Measurements from ENCODE around the gene ASB17.

Gene ASB17, protein sequence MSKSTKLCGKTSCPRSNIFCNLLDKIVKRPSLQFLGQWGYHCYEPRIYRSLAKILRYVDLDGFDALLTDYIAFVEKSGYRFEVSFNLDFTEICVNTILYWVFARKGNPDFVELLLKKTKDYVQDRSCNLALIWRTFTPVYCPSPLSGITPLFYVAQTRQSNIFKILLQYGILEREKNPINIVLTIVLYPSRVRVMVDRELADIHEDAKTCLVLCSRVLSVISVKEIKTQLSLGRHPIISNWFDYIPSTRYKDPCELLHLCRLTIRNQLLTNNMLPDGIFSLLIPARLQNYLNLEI

DNA sequence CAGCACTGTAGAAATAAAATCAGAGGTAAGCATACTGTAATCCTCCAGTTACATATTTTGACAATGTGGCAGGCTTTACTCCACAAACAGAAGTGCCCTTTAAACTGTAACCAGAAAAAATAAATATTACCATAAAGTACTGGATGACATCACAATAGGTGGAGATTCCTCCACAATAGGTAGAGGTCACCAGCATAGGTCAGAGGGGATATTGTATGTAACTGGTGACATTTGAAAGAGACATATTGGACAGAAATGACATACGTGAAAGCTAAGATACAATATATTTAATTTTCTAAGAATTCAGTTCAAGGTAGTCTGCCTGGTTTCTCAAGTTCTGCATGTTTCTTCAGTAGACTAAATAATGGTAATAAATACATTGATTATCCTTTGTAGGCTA, at the start of gene ASB17:
ASB17 (minus strand) TSS at position 101 of the 400 bp plus-strand sequence. CDS start 113 bp downstream, outside the sequence.
- no peaks in the 10 kb centered on the region for H3K4me1 ChIP-seq (ENCODE audit: low read length)
- no peak within 1 kb of the TSS for H3K9ac ChIP-seq (ENCODE audit: low read length)
- no peaks in the 10 kb centered on the region for H3K27me3 ChIP-seq (ENCODE audit: low read depth, low read length)
- H3K4me3 ChIP-seq (ENCODE audit: low read length): no peak within 1 kb of the TSS
- H2AFZ ChIP-seq (ENCODE audit: low read depth, low read length): no peak within 1 kb of the TSS
- H3K27ac ChIP-seq (ENCODE audit: low read length): no peak within 1 kb of the TSS
- H3K79me2 ChIP-seq (ENCODE audit: low read length): no peaks in the 10 kb centered on the region
- no peaks in the 10 kb centered on the region for H3K36me3 ChIP-seq (replicated peaks; ENCODE audit: low read depth, low read length)
- no peak within 1 kb of the TSS for H3K4me2 ChIP-seq (ENCODE audit: low read length)
- H4K20me1 ChIP-seq (ENCODE audit: insufficient read depth, low read length): no peaks in the 10 kb centered on the region
- no peaks in the 10 kb centered on the region for H3K9me3 ChIP-seq (ENCODE audit: insufficient read depth, low read length)
- TF ChIP-seq EZH2phosphoT487 (IDR thresholded peaks at IDR 0.05; ENCODE audit: low read depth): no peak
- TF ChIP-seq, protein P1, sequence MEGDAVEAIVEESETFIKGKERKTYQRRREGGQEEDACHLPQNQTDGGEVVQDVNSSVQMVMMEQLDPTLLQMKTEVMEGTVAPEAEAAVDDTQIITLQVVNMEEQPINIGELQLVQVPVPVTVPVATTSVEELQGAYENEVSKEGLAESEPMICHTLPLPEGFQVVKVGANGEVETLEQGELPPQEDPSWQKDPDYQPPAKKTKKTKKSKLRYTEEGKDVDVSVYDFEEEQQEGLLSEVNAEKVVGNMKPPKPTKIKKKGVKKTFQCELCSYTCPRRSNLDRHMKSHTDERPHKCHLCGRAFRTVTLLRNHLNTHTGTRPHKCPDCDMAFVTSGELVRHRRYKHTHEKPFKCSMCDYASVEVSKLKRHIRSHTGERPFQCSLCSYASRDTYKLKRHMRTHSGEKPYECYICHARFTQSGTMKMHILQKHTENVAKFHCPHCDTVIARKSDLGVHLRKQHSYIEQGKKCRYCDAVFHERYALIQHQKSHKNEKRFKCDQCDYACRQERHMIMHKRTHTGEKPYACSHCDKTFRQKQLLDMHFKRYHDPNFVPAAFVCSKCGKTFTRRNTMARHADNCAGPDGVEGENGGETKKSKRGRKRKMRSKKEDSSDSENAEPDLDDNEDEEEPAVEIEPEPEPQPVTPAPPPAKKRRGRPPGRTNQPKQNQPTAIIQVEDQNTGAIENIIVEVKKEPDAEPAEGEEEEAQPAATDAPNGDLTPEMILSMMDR (IDR thresholded peaks at IDR 0.05; ENCODE audit: low read depth, low read length): no peak

DNA sequence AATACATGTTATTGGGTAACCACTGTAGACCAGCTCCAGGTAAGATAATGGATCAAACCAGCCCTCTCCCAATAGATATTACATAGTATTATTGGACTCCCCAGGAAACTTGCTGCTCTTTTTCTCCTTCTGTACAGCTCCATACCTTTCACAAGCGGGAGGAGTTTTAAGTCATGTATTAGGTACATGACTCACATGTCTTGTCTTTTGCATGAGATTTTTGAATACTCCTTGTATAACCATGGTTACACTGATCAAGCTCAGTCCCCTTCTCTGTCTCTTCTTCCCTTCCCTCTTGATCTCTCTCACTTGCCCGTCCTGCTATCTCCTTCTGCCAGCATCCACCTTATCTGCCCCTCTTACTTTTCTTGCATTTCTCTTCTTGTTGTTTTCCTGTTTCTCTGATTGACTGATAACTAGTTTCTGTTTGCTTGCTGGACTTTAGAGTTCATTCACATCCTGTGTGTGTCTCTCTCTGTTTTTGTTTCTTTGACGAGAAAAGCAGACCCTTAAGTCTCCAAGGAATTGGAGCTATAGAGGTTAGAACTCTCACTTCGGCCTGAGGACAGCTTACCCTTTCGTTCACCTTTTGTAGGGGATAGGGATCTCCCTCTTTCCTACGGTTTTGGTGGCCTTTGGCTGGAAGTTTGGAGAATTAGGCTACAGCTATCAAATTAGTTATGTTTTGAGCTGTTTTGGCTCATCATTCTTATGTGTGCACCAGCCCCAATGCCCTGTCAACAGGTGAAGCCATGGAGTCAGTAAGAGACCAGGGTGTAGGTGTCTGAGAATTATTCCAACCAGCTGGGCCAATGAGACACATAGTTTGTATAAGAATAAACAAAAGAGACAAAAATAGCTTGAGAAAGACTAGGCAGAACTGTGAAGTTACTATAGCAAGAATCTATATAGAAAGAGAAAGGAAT, 49.0 kb upstream of the ASB17 start:
- Histone ChIP-seq H3K27ac (ENCODE audit: low read length) (no peak overlapping the region), H3K36me3 (replicated peaks; ENCODE audit: low read depth, low read length) (no peaks in the 10 kb centered on the region), H3K4me3 (ENCODE audit: low read length) (no peak overlapping the region), H3K4me2 (ENCODE audit: low read length) (no peak overlapping the region), H3K4me1 (ENCODE audit: low read length) (no peaks in the 10 kb centered on the region), H3K9ac (ENCODE audit: low read length) (no peak overlapping the region), H2AFZ (ENCODE audit: low read depth, low read length) (no peak overlapping the region), H3K27me3 (ENCODE audit: low read depth, low read length) (no peaks in the 10 kb centered on the region), H3K79me2 (ENCODE audit: low read length) (no peaks in the 10 kb centered on the region), H4K20me1 (ENCODE audit: insufficient read depth, low read length) (no peaks in the 10 kb centered on the region), H3K9me3 (ENCODE audit: insufficient read depth, low read length) (no peaks in the 10 kb centered on the region)
- TF ChIP-seq, protein P1 (IDR thresholded peaks at IDR 0.05; ENCODE audit: low read depth, low read length): no peak
- TF ChIP-seq EZH2phosphoT487 (IDR thresholded peaks at IDR 0.05; ENCODE audit: low read depth): no peak

DNA sequence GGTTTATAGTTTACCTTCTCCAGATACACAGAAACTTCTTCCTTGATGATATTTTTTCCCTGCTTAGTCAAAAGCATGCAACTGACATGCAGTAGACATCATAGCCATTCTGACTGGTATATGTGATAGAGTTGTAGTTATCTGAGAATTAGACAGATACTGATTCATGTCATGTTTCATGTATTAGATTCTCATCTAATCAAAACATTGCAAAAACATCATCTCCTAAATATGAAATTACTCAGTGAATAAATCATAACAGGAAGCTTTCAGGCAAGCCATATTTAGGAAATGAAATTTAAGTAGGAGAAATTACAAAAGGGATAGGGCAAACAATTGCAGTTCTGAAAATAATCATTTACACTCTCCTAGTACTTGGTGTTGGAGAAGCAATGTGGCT, 38.4 kb upstream of the ASB17 start:
- H4K20me1 ChIP-seq (ENCODE audit: insufficient read depth, low read length): no peaks in the 10 kb centered on the region
- no peak overlapping the region for H3K27ac ChIP-seq (ENCODE audit: low read length)
- no peaks in the 10 kb centered on the region for H3K27me3 ChIP-seq (ENCODE audit: low read depth, low read length)
- H3K4me3 ChIP-seq (ENCODE audit: low read length): no peak overlapping the region
- H3K79me2 ChIP-seq (ENCODE audit: low read length): no peaks in the 10 kb centered on the region
- H2AFZ ChIP-seq (ENCODE audit: low read depth, low read length): no peak overlapping the region
- no peak overlapping the region for H3K9ac ChIP-seq (ENCODE audit: low read length)
- TF ChIP-seq EZH2phosphoT487 (IDR thresholded peaks at IDR 0.05; ENCODE audit: low read depth): no peak
- TF ChIP-seq, protein P1 (IDR thresholded peaks at IDR 0.05; ENCODE audit: low read depth, low read length): no peak
- H3K36me3 ChIP-seq (replicated peaks; ENCODE audit: low read depth, low read length): no peaks in the 10 kb centered on the region
- no peaks in the 10 kb centered on the region for H3K9me3 ChIP-seq (ENCODE audit: insufficient read depth, low read length)
- no peaks in the 10 kb centered on the region for H3K4me1 ChIP-seq (ENCODE audit: low read length)
- no peak overlapping the region for H3K4me2 ChIP-seq (ENCODE audit: low read length)

DNA sequence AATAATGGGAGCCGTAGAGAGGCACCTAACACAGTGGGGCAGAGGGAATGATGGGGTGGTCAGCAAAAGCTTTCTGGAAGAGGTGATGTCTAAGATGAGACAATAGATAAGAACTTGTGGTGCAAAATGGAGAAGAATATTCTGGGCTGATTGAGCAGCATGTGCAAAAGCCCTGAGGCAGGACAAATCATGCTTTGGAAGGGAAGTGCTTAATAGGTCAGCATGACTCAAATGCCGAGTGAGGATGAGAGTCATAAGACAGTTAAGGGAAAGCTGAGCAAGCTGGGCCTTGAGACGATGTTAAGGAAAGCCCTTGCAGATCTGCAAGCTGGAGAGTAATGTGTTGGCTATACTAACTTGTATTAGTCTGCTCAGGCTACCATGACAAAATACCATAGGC, 37.3 kb upstream of the ASB17 start:
- no peak overlapping the region for H3K4me3 ChIP-seq (ENCODE audit: low read length)
- H3K27me3 ChIP-seq (ENCODE audit: low read depth, low read length): no peaks in the 10 kb centered on the region
- no peaks in the 10 kb centered on the region for H4K20me1 ChIP-seq (ENCODE audit: insufficient read depth, low read length)
- H3K79me2 ChIP-seq (ENCODE audit: low read length): no peaks in the 10 kb centered on the region
- H3K9me3 ChIP-seq (ENCODE audit: insufficient read depth, low read length): no peaks in the 10 kb centered on the region
- H3K4me1 ChIP-seq (ENCODE audit: low read length): no peaks in the 10 kb centered on the region
- no peak overlapping the region for H2AFZ ChIP-seq (ENCODE audit: low read depth, low read length)
- no peak overlapping the region for H3K9ac ChIP-seq (ENCODE audit: low read length)
- H3K27ac ChIP-seq (ENCODE audit: low read length): no peak overlapping the region
- TF ChIP-seq EZH2phosphoT487 (IDR thresholded peaks at IDR 0.05; ENCODE audit: low read depth): no peak
- TF ChIP-seq, protein P1 (IDR thresholded peaks at IDR 0.05; ENCODE audit: low read depth, low read length): no peak
- no peaks in the 10 kb centered on the region for H3K36me3 ChIP-seq (replicated peaks; ENCODE audit: low read depth, low read length)
- H3K4me2 ChIP-seq (ENCODE audit: low read length): no peak overlapping the region

Measured in OCI-LY3 (cell line).